GM12801 (cell line): ENCODE data around the gene AFTPH.

Experiments used
- CTCF ChIP-seq: IDR thresholded peaks from one replicate; pipeline ENCODE4 v1.5.1; 2011; ENCODE audit warnings: control low read depth; ENCODE audit not compliant: insufficient read length; ENCODE audit errors: extremely low read depth

AFTPH gene

GRCh38 chr2:64517511-64517884 is 6.6 kb upstream of the AFTPH start:
- TF ChIP-seq CTCF: no peak

- TF ChIP-seq CTCF: no peak
Measured at GRCh38 chr2:64522843-64523428, 1.2 kb upstream of the AFTPH start.

- TF ChIP-seq CTCF: no peak
Measured at GRCh38 chr2:64524604-64525316, 632 bp downstream of the AFTPH start.

- TF ChIP-seq CTCF: no peak
Measured at GRCh38 chr2:64525317-64525613, 1.1 kb downstream of the AFTPH start.

GRCh38 chr2:64526034-64526433 is 1.9 kb downstream of the AFTPH start:
- no peak for TF ChIP-seq CTCF

GRCh38 chr2:64532030-64532429 is 7.9 kb downstream of the AFTPH start:
- no peak for TF ChIP-seq CTCF

GRCh38 chr2:64533882-64534281 is 9.8 kb downstream of the AFTPH start:
- no peak for TF ChIP-seq CTCF
